ENCODE measurements around the gene TSPAN15.

TSPAN15 gene

DNA sequence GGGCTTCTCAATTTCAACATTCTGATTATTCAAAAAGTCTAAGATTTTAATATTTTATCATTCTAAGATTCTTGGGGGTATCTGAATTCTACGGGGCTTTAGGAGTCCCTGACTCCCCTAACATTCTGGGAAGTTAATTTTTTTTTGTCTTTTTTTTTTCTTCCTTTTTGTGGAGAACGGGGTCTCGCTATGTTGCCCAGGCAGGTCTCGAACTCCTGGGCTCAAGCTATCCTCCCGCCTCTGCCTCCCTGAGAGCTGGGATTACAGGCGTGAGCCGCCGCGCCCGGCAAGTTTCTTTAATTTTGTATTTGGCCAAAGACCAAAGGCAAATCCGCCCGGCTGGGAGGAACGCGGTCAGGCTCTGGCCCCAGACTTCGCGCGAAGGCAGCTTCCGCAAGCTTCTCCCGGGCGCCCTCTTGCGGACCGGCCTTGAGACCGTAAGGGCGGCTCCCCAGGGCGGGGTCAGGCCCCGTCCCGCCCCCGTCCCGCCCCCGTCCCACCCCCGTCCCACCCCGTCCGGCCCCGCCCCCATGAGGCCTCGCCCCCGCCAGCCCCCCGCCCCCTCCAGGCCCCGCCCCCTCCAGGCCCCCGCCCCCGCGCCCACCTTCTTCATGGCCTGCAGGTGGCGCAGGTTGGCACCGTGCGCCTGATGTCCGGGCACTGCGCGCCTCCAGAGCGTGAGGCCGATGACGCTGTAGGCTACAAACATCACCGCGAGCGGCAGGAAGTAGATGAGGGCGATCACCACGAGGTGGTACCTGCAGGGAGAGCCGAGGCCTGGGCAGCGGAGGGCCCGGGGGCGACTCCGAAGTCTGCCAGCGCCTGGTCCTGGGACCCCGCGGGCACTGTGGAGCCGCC, 42.7 kb upstream of the TSPAN15 start:
- no peaks in the 10 kb centered on the region for H3K79me2 ChIP-seq (ENCODE audit: control insufficient read depth, low read length)
- no peak for TF ChIP-seq EZH2phosphoT487 (IDR thresholded peaks at IDR 0.05; ENCODE audit: borderline replicate concordance, low read length)
- TF ChIP-seq, protein P1, sequence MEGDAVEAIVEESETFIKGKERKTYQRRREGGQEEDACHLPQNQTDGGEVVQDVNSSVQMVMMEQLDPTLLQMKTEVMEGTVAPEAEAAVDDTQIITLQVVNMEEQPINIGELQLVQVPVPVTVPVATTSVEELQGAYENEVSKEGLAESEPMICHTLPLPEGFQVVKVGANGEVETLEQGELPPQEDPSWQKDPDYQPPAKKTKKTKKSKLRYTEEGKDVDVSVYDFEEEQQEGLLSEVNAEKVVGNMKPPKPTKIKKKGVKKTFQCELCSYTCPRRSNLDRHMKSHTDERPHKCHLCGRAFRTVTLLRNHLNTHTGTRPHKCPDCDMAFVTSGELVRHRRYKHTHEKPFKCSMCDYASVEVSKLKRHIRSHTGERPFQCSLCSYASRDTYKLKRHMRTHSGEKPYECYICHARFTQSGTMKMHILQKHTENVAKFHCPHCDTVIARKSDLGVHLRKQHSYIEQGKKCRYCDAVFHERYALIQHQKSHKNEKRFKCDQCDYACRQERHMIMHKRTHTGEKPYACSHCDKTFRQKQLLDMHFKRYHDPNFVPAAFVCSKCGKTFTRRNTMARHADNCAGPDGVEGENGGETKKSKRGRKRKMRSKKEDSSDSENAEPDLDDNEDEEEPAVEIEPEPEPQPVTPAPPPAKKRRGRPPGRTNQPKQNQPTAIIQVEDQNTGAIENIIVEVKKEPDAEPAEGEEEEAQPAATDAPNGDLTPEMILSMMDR (IDR thresholded peaks at IDR 0.05; ENCODE audit: low read depth, low read length, poor library complexity, severe bottlenecking), result no peak
- H3K9me3 ChIP-seq (ENCODE audit: control insufficient read depth, insufficient read depth, low read length), result no peaks in the 10 kb centered on the region
- no peaks in the 10 kb centered on the region for H3K27me3 ChIP-seq (ENCODE audit: control insufficient read depth, low read length)
- H4K20me1 ChIP-seq (ENCODE audit: control insufficient read depth, insufficient read depth, low read depth, low read length), result no peaks in the 10 kb centered on the region
- H3F3A ChIP-seq (ENCODE audit: control insufficient read depth, insufficient read depth), result no peaks in the 10 kb centered on the region
- H3K9me2 ChIP-seq (replicated peaks; ENCODE audit: control insufficient read depth, low read length), result no peaks in the 10 kb centered on the region
- H3K4me3 ChIP-seq (ENCODE audit: low read length), result peak overlapping the region; percentile 61
- H3K36me3 ChIP-seq (ENCODE audit: control insufficient read depth, low read length), result no peaks in the 10 kb centered on the region
- no peak overlapping the region for H3K27ac ChIP-seq (ENCODE audit: low read depth, low read length)
- H3K4me2 ChIP-seq (ENCODE audit: low read length), result peak overlapping the region; percentile 63
- peaks cover 22% of the 10 kb centered on the region for H3K4me1 ChIP-seq (ENCODE audit: control insufficient read depth, low read length)

DNA sequence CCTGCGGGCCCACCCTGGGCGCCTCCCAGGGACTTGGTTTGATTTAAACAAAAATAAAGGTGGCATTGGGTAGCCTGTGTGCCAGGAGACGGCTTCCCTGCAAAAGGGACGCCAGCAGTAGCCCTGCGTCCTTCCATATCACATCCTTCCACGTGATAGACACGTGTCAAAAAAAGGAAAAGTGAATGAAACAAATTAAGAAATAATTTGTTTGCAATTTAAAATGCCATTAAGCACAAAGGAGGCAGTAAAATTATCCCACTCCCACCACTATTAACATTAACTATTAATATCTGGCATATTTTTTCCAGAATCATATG, 42.1 kb upstream of the TSPAN15 start:
- H3K9me2 ChIP-seq (replicated peaks; ENCODE audit: control insufficient read depth, low read length), result no peaks in the 10 kb centered on the region
- no peaks in the 10 kb centered on the region for H4K20me1 ChIP-seq (ENCODE audit: control insufficient read depth, insufficient read depth, low read depth, low read length)
- H3K27ac ChIP-seq (ENCODE audit: low read depth, low read length), result no peak overlapping the region
- no peaks in the 10 kb centered on the region for H3K36me3 ChIP-seq (ENCODE audit: control insufficient read depth, low read length)
- H3K4me2 ChIP-seq (ENCODE audit: low read length), result peak overlapping the region; percentile 63
- no peaks in the 10 kb centered on the region for H3K79me2 ChIP-seq (ENCODE audit: control insufficient read depth, low read length)
- no peaks in the 10 kb centered on the region for H3F3A ChIP-seq (ENCODE audit: control insufficient read depth, insufficient read depth)
- peak overlapping the region; percentile 61 for H3K4me3 ChIP-seq (ENCODE audit: low read length)
- H3K27me3 ChIP-seq (ENCODE audit: control insufficient read depth, low read length), result no peaks in the 10 kb centered on the region
- peaks cover 22% of the 10 kb centered on the region for H3K4me1 ChIP-seq (ENCODE audit: control insufficient read depth, low read length)
- H3K9me3 ChIP-seq (ENCODE audit: control insufficient read depth, insufficient read depth, low read length), result no peaks in the 10 kb centered on the region
- TF ChIP-seq, protein P1 (IDR thresholded peaks at IDR 0.05; ENCODE audit: low read depth, low read length, poor library complexity, severe bottlenecking), result no peak
- TF ChIP-seq EZH2phosphoT487 (IDR thresholded peaks at IDR 0.05; ENCODE audit: borderline replicate concordance, low read length), result no peak

DNA sequence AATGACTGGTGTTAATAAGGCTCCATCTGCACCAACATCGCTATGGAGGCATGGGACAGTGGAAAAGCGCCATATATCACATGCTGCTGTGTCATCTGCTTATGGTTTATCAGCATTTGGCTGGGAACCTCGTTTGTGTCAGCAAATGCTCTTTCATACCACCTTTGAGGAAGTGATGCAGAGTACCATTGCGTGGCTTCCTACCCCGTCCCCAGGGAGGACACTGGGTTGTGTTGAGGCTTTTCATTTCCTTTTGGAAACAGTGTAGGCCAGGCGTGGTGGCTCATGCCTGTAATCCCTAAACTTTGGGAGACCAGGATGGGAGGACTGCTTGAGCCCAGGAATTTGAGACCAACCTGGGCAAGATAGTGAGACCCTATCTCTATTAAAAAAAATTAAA, 41.3 kb upstream of the TSPAN15 start:
- Histone ChIP-seq H3F3A (ENCODE audit: control insufficient read depth, insufficient read depth) (no peaks in the 10 kb centered on the region), H3K4me3 (ENCODE audit: low read length) (no peak overlapping the region), H3K36me3 (ENCODE audit: control insufficient read depth, low read length) (no peaks in the 10 kb centered on the region), H3K4me1 (ENCODE audit: control insufficient read depth, low read length) (peaks cover 22% of the 10 kb centered on the region), H3K27me3 (ENCODE audit: control insufficient read depth, low read length) (no peaks in the 10 kb centered on the region), H3K4me2 (ENCODE audit: low read length) (peak overlapping the region; percentile 25; the same call in 1 of the 2 replicates), H3K9me3 (ENCODE audit: control insufficient read depth, insufficient read depth, low read length) (no peaks in the 10 kb centered on the region), H3K27ac (ENCODE audit: low read depth, low read length) (no peak overlapping the region), H4K20me1 (ENCODE audit: control insufficient read depth, insufficient read depth, low read depth, low read length) (no peaks in the 10 kb centered on the region), H3K79me2 (ENCODE audit: control insufficient read depth, low read length) (no peaks in the 10 kb centered on the region), H3K9me2 (replicated peaks; ENCODE audit: control insufficient read depth, low read length) (no peaks in the 10 kb centered on the region)
- TF ChIP-seq, protein P1 (IDR thresholded peaks at IDR 0.05; ENCODE audit: low read depth, low read length, poor library complexity, severe bottlenecking), result no peak
- no peak for TF ChIP-seq EZH2phosphoT487 (IDR thresholded peaks at IDR 0.05; ENCODE audit: borderline replicate concordance, low read length)

Measured in DOHH2 (cell line).